HEK293T (cell line): ENCODE results near the gene CD36.

ENCODE experiments used
- CTCF ChIA-PET: fragments of 350-600 bp; formaldehyde crosslinking; extraction: SDS; loops from one replicate; lab custom pipeline; 2021; ENCODE audit warnings: antibody characterized with exemption, inconsistent platforms; lab: Yijun Ruan, JAX
- POLR2A ChIA-PET: fragments of 350-600 bp; formaldehyde crosslinking; extraction: SDS; loops from one replicate; lab custom pipeline; 2020; ENCODE audit warnings: antibody characterized with exemption, inconsistent platforms; lab: Yijun Ruan, JAX
- DNase-seq: peaks from one replicate; pipeline ENCODE4 v3.0.0; 2012; ENCODE audit warnings: mixed read lengths; ENCODE audit errors: extremely low spot score
- ARNT ChIP-seq: fragments of 450-650 bp; IDR thresholded peaks from 2 replicates; pipeline ENCODE4 v1.6.1; 2017; ENCODE audit warnings: mild to moderate bottlenecking
- BHLHE40 ChIP-seq: fragments of 450-650 bp; IDR thresholded peaks from 2 replicates; pipeline ENCODE4 v1.6.1; 2016; ENCODE audit warnings: mild to moderate bottlenecking, moderate library complexity, borderline replicate concordance
- CTBP1 ChIP-seq: fragments of 450-650 bp; IDR thresholded peaks from 2 replicates; pipeline ENCODE4 v1.6.1; 2016; ENCODE audit warnings: borderline replicate concordance
- ELF4 ChIP-seq: fragments of 450-650 bp; IDR thresholded peaks from 2 replicates; pipeline ENCODE4 v1.6.1; 2017; ENCODE audit warnings: antibody characterized with exemption
- FOXA1 ChIP-seq: fragments of 450-650 bp; IDR thresholded peaks from 2 replicates; pipeline ENCODE4 v1.6.1; 2016; ENCODE audit warnings: mild to moderate bottlenecking
- FOXK2 ChIP-seq: fragments of 450-650 bp; IDR thresholded peaks from 2 replicates; pipeline ENCODE4 v1.6.1; 2016; ENCODE audit warnings: mild to moderate bottlenecking
- FOXM1 ChIP-seq: fragments of 450-650 bp; IDR thresholded peaks from 2 replicates; pipeline ENCODE4 v1.6.1; 2017; ENCODE audit warnings: mild to moderate bottlenecking, borderline replicate concordance
- HDGF ChIP-seq: fragments of 450-650 bp; IDR thresholded peaks from 2 replicates; pipeline ENCODE4 v1.6.1; 2017; ENCODE audit warnings: antibody characterized with exemption, borderline replicate concordance
- L3MBTL2 ChIP-seq: fragments of 450-650 bp; conservative IDR thresholded peaks from 2 replicates; pipeline ENCODE4 v1.6.1; 2016; ENCODE audit warnings: mild to moderate bottlenecking
- LEF1 ChIP-seq: fragments of 450-650 bp; IDR thresholded peaks from 2 replicates; pipeline ENCODE4 v1.6.1; 2017; ENCODE audit warnings: mild to moderate bottlenecking, borderline replicate concordance
- NFRKB ChIP-seq: fragments of 450-650 bp; IDR thresholded peaks from 2 replicates; pipeline ENCODE4 v1.6.1; 2016; ENCODE audit warnings: mild to moderate bottlenecking, moderate library complexity
- SP1 ChIP-seq: fragments of 450-650 bp; IDR thresholded peaks from 2 replicates; pipeline ENCODE4 v1.6.1; 2017
- SUZ12 ChIP-seq: fragments of 450-650 bp; IDR thresholded peaks from 2 replicates; pipeline ENCODE4 v1.6.1; 2016; ENCODE audit warnings: mild to moderate bottlenecking
- TARDBP ChIP-seq: fragments of 450-650 bp; IDR thresholded peaks from 2 replicates; pipeline ENCODE4 v1.6.1; 2016
- ZNF384 ChIP-seq: fragments of 450-650 bp; IDR thresholded peaks from 2 replicates; pipeline ENCODE4 v1.6.1; 2016
- TF ChIP-seq, protein P1 (sequence below): fragments of 450-650 bp; IDR thresholded peaks from 2 replicates; pipeline ENCODE4 v1.6.1; 2016

Gene CD36

DNA sequence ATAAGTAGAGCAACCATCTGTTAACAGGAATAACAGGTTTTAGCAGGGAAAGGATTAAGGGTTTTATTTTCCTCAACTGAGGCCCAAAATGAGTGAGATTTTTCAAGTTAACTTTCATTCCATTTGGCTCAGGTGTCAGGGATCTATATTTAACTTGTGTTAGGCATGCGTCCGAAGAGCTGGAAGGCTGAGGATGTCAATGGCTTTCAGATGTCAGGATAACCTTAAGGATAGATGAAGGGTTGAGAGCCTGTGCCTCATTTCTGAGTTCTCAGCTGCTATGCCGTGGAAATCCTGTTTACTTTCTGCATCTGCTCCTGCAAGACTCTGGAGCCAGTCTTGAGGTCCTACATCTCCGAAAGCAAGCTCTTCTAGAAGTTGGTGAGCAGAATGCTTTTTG, 36.4 kb upstream of the CD36 start:
- no peak for DNase-seq
- POLR2A ChIA-PET: no interaction called here
- CTCF ChIA-PET: interaction anchor here (0.6 kb wide), 1 partner anchor 115 kb away, joined by 3 read pairs; no protein-coding TSS in a partner anchor
- TF ChIP-seq CTBP1 (no peak), FOXK2 (no peak), NFRKB (no peak), BHLHE40 (no peak), SP1 (no peak), ARNT (no peak), FOXA1 (no peak), FOXM1 (no peak), SUZ12 (no peak), ZNF384 (no peak), LEF1 (no peak), ELF4 (no peak), TARDBP (no peak), L3MBTL2 (no peak), HDGF (no peak)
- TF ChIP-seq, protein P1, sequence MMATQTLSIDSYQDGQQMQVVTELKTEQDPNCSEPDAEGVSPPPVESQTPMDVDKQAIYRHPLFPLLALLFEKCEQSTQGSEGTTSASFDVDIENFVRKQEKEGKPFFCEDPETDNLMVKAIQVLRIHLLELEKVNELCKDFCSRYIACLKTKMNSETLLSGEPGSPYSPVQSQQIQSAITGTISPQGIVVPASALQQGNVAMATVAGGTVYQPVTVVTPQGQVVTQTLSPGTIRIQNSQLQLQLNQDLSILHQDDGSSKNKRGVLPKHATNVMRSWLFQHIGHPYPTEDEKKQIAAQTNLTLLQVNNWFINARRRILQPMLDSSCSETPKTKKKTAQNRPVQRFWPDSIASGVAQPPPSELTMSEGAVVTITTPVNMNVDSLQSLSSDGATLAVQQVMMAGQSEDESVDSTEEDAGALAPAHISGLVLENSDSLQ: no peak

- POLR2A ChIA-PET: no interaction called here
- DNase-seq: no peak
- TF ChIP-seq FOXM1 (no peak), ELF4 (no peak), LEF1 (no peak), L3MBTL2 (no peak), HDGF (no peak), ZNF384 (no peak)
- CTCF ChIA-PET: interaction anchor here (1.0 kb wide), 1 partner anchor 12 kb away, joined by 4 read pairs; no protein-coding TSS in a partner anchor
Measured at GRCh38 chr7:80603940-80604339, 34.5 kb upstream of the CD36 start.

DNA sequence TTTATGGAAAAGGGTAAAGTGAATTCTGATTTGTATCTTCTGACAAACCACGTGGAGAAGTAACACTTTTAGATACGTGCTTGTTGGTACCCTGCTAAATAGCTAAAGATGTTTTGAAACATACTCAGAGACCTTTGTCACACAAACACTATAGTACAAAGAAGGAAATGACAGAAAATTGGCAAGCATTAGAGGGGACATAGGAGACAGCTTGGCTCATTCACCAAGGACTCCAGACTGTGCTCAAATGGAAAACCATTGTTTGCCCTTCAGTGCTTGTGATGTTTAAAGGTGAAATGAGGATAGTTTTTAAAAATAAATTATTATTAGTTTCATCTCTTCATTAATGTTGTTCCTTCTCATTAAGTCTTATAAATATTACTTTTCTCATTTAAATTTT, 34.0 kb upstream of the CD36 start:
- TF ChIP-seq NFRKB: no peak
- no peak for TF ChIP-seq FOXA1
- TF ChIP-seq L3MBTL2: no peak
- TF ChIP-seq ELF4: no peak
- no peak for TF ChIP-seq SUZ12
- TF ChIP-seq TARDBP: no peak
- no peak for TF ChIP-seq LEF1
- TF ChIP-seq HDGF: no peak
- TF ChIP-seq, protein P1: no peak
- no peak for TF ChIP-seq ZNF384
- no peak for TF ChIP-seq FOXM1
- no peak for TF ChIP-seq BHLHE40
- TF ChIP-seq FOXK2: no peak
- no peak for TF ChIP-seq CTBP1
- TF ChIP-seq ARNT: no peak
- no peak for TF ChIP-seq SP1
- CTCF ChIA-PET: interaction anchor here (1.0 kb wide), 1 partner anchor 12 kb away, joined by 4 read pairs; no protein-coding TSS in a partner anchor
- POLR2A ChIA-PET: no interaction called here
- no peak for DNase-seq

GRCh38 chr7:80607136-80607535, 31.3 kb upstream of the CD36 start:
- TF ChIP-seq FOXA1 (no peak), HDGF (no peak), NFRKB (no peak), FOXM1 (no peak), LEF1 (no peak), SUZ12 (no peak), BHLHE40 (no peak), CTBP1 (no peak), FOXK2 (no peak), ZNF384 (no peak), L3MBTL2 (no peak), SP1 (no peak), TARDBP (no peak), ELF4 (no peak)
- TF ChIP-seq, protein P1: no peak
- no peak for DNase-seq
- ChIA-PET CTCF (no interaction called here), POLR2A (no interaction called here)

DNA sequence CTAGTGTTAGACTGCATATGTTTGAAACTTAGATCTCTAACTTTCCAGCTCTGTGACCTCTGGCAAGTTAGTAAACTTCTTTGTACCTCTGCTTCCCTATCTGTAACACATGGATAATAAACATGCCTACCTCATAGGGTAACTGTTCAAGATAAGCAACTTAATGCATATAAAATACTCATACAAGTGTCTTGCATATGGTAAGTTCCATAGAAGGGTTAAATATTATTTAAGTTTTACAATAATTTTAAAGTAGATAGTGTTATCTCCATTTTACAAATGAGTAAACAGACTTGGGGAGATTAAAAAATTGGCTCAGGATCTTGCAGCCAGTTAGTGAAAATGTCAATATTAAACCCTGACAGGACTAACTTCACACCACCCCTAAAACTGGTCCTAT, 30.1 kb upstream of the CD36 start:
- DNase-seq: no peak
- TF ChIP-seq LEF1 (no peak), L3MBTL2 (no peak), FOXA1 (no peak), HDGF (no peak), SUZ12 (no peak), ELF4 (no peak), FOXM1 (no peak), CTBP1 (no peak), BHLHE40 (no peak), ZNF384 (no peak), NFRKB (no peak), SP1 (no peak), ARNT (no peak), TARDBP (no peak), FOXK2 (no peak)
- TF ChIP-seq, protein P1: no peak
- ChIA-PET CTCF (no interaction called here), POLR2A (no interaction called here)

- no peak for TF ChIP-seq TARDBP
- ChIA-PET POLR2A (no interaction called here), CTCF (no interaction called here)
- no peak for DNase-seq
Measured at GRCh38 chr7:80609751-80610150, 28.7 kb upstream of the CD36 start.
